Spleen (tissue), 11 donors: ENCODE data around the gene PDE6C. TPM values are rescaled to one million over a fixed set of nuclear protein-coding genes. Genes with fewer than 3 reads are reported as not detected.

ENCODE experiments used
- DNase-seq: peaks from one replicate; pipeline ENCODE4 v3.0.0-alpha.2; 2020
- H3K27ac ChIP-seq, 8 donors: fragments of 200-600 bp; sonication (generic) in 7 of 8; 1 replicate in 4 of 8; 2 replicates in 4 of 8; pipeline versions ENCODE4 v1.5.0 to v1.8.0; 2016 to 2021; ENCODE audit warnings: inconsistent platforms in 4 of 8, mild to moderate bottlenecking in 4 of 8, moderate library complexity in 1 of 8
- H3K27me3 ChIP-seq, 7 donors: fragments of 200-600 bp; sonication (generic) in 6 of 7; replicated peaks in 1 of 7; 1 replicate in 4 of 7; 2 replicates in 3 of 7; pipeline versions ENCODE4 v1.5.0 to v1.8.0; 2016 to 2021; ENCODE audit warnings: inconsistent platforms in 3 of 7, mild to moderate bottlenecking in 1 of 7
- H3K36me3 ChIP-seq, 6 donors: fragments of 200-600 bp; sonication (generic) in 5 of 6; 1 replicate in 4 of 6; 2 replicates in 2 of 6; pipeline versions ENCODE4 v1.5.0 to v1.8.0; 2016 to 2021; ENCODE audit warnings: inconsistent platforms in 2 of 6
- H3K4me1 ChIP-seq, 6 donors: fragments of 200-600 bp; sonication (generic) in 5 of 6; 1 replicate in 3 of 6; 2 replicates in 3 of 6; pipeline versions ENCODE4 v1.5.0 to v1.8.0; 2016 to 2021; ENCODE audit warnings: inconsistent platforms in 3 of 6
- H3K4me3 ChIP-seq, 8 donors: fragments of 200-600 bp; sonication (generic) in 7 of 8; 1 replicate in 4 of 8; 2 replicates in 4 of 8; pipeline versions ENCODE4 v1.5.0 to v1.8.0; 2016 to 2021; ENCODE audit warnings: inconsistent platforms in 4 of 8, mild to moderate bottlenecking in 4 of 8, moderate library complexity in 2 of 8
- H3K9me3 ChIP-seq, 8 donors: fragments of 200-600 bp; sonication (generic) in 7 of 8; 1 replicate in 4 of 8; 2 replicates in 4 of 8; pipeline versions ENCODE4 v1.5.0 to v1.8.0; 2016 to 2021; ENCODE audit warnings: inconsistent platforms in 4 of 8
- POLR2A ChIP-seq, 3 donors: fragments of 450-650 bp; IDR thresholded peaks; one replicate each; pipeline ENCODE4 v1.5.1; 2017; ENCODE audit warnings: antibody characterized with exemption in 3 of 3, mild to moderate bottlenecking in 1 of 3
- POLR2AphosphoS5 ChIP-seq, 3 donors: sonication (generic); formaldehyde crosslinking; IDR thresholded peaks; one replicate each; pipeline ENCODE4 v1.5.1; 2017; ENCODE audit warnings: antibody characterized with exemption in 3 of 3
- WGBS, 5 donors: extraction: QIAGEN DNeasy Blood & Tissue Kit in 3 of 5; methylation state at CpG; one replicate each; pipeline versions ENCODE4 v1.1.5 to v1.1.7; 2013 to 2018; 5-methylcytosine and 5-hydroxymethylcytosine counted together
- intact Hi-C: fragments of 100-400 bp; cut with DNase I; formaldehyde crosslinking; loops from one replicate; pipeline ENCODE4 v1.15.0; 2023; ENCODE audit warnings: low total_unique reads
- polyA plus RNA-seq, 3 donors: library from polyadenylated mRNA; stranded (reverse); fragments of 200-250 nt; gene quantifications; one replicate each; pipeline ENCODE4 v1.2.1, GENCODE V29; 2013
- total RNA-seq, 7 donors: library from RNA; depleted of rRNA in 3 of 7; stranded (reverse); fragments of >200 nt in 3 of 7; fragmentation: NEBNext Ultra II Directional in 4 of 7; extraction: Animal tissue kit (Norgen Biotek cat#: 25700) in 4 of 7; gene quantifications; one replicate each; pipeline versions ENCODE4 v1.1.0 to v1.2.1, GENCODE V29; 2016 to 2021
- TF ChIP-seq, protein P1 (sequence below), 11 experiments: fragments of 200-600 bp in 7 of 11; fragments of 450-650 bp in 4 of 11; sonication (generic) in 4 of 11; IDR thresholded peaks in 8 of 11; conservative IDR thresholded peaks in 3 of 11; 1 replicate in 7 of 11; 2 replicates in 4 of 11; pipeline versions ENCODE4 v1.4.0 to v1.8.0; 2016 to 2021; ENCODE audit warnings: antibody characterized with exemption in 11 of 11, inconsistent platforms in 4 of 11, mild to moderate bottlenecking in 1 of 11
- donor health status: healthy with polysubstance abuse.
- donor health status: DM: no; HTN: no; CAD: no; lungs with moderate emphysema.
- donor health status: DM: no; HTN: no; CAD: no.
- donor health status: Bipolar disorder and iron deficiency.
- donor health status: healthy.
- donor health status: DM: no; HTN: no; CAD: no.
- donor health status: DM: yes; HTN: yes; CAD: no.

PDE6C gene
- total and polyA plus RNA-seq, 10 donors = not detected

DNA sequence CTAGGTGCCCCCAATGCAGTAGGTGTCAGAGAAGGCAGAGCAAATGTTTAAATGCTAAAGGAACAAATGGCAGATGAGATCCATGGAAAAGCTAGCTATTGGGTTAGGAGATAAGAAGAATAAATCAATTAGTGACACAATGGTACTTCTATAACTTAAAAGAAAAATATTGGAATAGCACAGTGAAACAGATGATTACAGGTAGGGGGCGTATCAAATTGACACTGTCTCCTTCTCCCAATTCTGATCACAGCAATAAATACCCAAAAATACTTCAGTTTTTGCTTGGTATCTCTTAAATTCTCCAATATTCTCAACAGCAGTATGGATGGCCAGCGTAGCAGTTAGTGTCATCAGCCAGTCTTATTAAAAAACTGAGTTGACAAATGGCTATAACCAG is 84.9 kb downstream of the PDE6C start:
- TF ChIP-seq, protein P1, sequence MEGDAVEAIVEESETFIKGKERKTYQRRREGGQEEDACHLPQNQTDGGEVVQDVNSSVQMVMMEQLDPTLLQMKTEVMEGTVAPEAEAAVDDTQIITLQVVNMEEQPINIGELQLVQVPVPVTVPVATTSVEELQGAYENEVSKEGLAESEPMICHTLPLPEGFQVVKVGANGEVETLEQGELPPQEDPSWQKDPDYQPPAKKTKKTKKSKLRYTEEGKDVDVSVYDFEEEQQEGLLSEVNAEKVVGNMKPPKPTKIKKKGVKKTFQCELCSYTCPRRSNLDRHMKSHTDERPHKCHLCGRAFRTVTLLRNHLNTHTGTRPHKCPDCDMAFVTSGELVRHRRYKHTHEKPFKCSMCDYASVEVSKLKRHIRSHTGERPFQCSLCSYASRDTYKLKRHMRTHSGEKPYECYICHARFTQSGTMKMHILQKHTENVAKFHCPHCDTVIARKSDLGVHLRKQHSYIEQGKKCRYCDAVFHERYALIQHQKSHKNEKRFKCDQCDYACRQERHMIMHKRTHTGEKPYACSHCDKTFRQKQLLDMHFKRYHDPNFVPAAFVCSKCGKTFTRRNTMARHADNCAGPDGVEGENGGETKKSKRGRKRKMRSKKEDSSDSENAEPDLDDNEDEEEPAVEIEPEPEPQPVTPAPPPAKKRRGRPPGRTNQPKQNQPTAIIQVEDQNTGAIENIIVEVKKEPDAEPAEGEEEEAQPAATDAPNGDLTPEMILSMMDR (IDR thresholded peaks at IDR 0.05 in 8 of 11, conservative IDR thresholded peaks at IDR 0.05 in 3 of 11) = no peak
- no peak for TF ChIP-seq POLR2AphosphoS5 (IDR thresholded peaks at IDR 0.05)
- TF ChIP-seq POLR2A (IDR thresholded peaks at IDR 0.05) = no peak
- Histone ChIP-seq H3K27me3 (no peaks in the 10 kb centered on the region), H3K9me3 (no peaks in the 10 kb centered on the region), H3K36me3 (peaks cover 0 to 75% (median 59%) of the 10 kb centered on the region in 6 donors), H3K4me3 (no peak overlapping the region), H3K4me1 (peaks cover 6 to 48% (median 22%) of the 10 kb centered on the region in 6 donors), H3K27ac (no peak overlapping the region)
- intact Hi-C loops = no loop called here
- no peak for DNase-seq
- 88 to 95% (median 94%) methylated on average over 2 of the region's 2 CpGs for WGBS, 5 donors

GRCh38 chr10:93701866-93702209 is 89.5 kb downstream of the PDE6C start:
- H3K36me3 ChIP-seq = peaks cover 0 to 31% (median 22%) of the 10 kb centered on the region in 6 donors
- H3K9me3 ChIP-seq = no peaks in the 10 kb centered on the region
- H3K27me3 ChIP-seq = no peaks in the 10 kb centered on the region
- intact Hi-C loops = loop anchor here (5.0 kb wide), 1 partner anchor 115 kb away; no protein-coding TSS in a partner anchor
- H3K4me3 ChIP-seq = peak overlapping the region; percentile 49 to 74 (median 64)
- 0 to 1% (median 1%) methylated on average over 9 of the region's 9 CpGs for WGBS, 5 donors
- no peak for TF ChIP-seq POLR2A (IDR thresholded peaks at IDR 0.05)
- peaks cover 14 to 60% (median 35%) of the 10 kb centered on the region in 6 donors for H3K4me1 ChIP-seq
- H3K27ac ChIP-seq = peak overlapping the region; percentile 70 to 89 (median 85)
- DNase-seq = no peak

DNA sequence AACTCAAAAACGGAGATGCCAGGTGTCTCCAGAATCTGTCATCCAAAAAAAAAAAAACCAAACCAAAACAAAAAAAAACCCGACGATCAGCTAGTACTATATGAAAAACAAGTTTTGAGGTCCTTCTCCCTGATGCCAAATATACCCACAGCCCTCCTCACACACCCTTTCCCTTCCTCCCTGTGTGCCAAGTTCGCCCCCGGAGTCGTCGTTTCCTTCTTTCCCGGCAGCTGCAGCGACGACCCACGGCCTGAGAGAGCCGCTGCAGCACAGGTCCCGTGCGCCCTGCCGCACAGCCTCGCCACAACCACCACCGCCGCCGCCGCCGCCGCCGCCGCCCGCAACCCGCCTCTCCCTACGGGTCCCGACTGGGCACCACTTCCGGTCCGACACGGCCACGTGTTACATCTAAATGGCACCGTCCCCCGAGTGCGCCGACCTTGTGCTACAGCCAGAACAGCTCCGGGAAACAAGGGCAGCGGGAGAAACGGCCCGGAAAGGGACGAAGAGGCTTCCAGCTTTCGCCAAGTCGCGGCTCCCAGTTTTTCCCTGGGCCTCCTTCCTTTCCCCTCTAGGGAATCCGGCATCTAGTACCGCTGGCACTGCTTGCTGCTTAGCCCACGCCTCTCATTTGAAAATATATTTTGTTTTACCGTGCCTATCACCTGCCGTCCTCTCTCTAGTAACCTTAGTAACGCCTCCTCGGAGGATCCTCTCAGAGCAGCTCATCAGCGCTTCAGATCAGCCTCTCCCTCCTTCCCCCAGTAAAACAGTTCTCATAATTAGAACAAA is 90.1 kb downstream of the PDE6C start, which contains the start of gene FRA10AC1:
Gene FRA10AC1, minus strand, starts transcription at position 383 of the 792 bp plus-strand sequence. CDS start 2,486 bp downstream, outside the sequence.
- H3K4me3 ChIP-seq = peak within 1 kb of the TSS; percentile 49 to 74 (median 64)
- peak; percentile 92 to 96 (median 95) for TF ChIP-seq POLR2AphosphoS5 (IDR thresholded peaks at IDR 0.05)
- TF ChIP-seq, protein P1 (IDR thresholded peaks at IDR 0.05 in 8 of 11, conservative IDR thresholded peaks at IDR 0.05 in 3 of 11) = peak; percentile 20 to 75 (median 49)
- peak; percentile 37 to 89 (median 43) for TF ChIP-seq POLR2A (IDR thresholded peaks at IDR 0.05)
- peak; percentile 96 for DNase-seq
- 0 to 1% (median 0%) methylated on average over 39 to 52 of the region's 52 CpGs for WGBS, 5 donors
- H3K27ac ChIP-seq = peak within 1 kb of the TSS; percentile 70 to 89 (median 85)
- H3K9me3 ChIP-seq = no peaks in the 10 kb centered on the region
- peaks cover 14 to 55% (median 35%) of the 10 kb centered on the region in 6 donors for H3K4me1 ChIP-seq
- intact Hi-C loops = loop anchor here (5.0 kb wide), 1 partner anchor 115 kb away; no protein-coding TSS in a partner anchor
- peaks cover 0 to 25% (median 17%) of the 10 kb centered on the region in 6 donors for H3K36me3 ChIP-seq
- H3K27me3 ChIP-seq = no peaks in the 10 kb centered on the region

GRCh38 chr10:93703066-93703465 is 90.7 kb downstream of the PDE6C start:
- intact Hi-C loops = loop anchor here (5.0 kb wide), 1 partner anchor 114 kb away; no protein-coding TSS in a partner anchor
- H3K4me1 ChIP-seq = peaks cover 14 to 51% (median 35%) of the 10 kb centered on the region in 6 donors
- H3K27ac ChIP-seq = peak overlapping the region; percentile 70 to 89 (median 85)

More at GRCh38 chr10:93703066-93703465, 90.7 kb downstream of the PDE6C start:
- DNase-seq = no peak
- Histone ChIP-seq H3K4me3 (peak overlapping the region; percentile 49 to 74 (median 64)), H3K9me3 (no peaks in the 10 kb centered on the region), H3K36me3 (peaks cover 0 to 19% (median 13%) of the 10 kb centered on the region in 6 donors), H3K27me3 (no peaks in the 10 kb centered on the region)
- WGBS, 5 donors = 1 to 4% (median 2%) methylated on average over 12 of the region's 12 CpGs
- TF ChIP-seq, protein P1 (IDR thresholded peaks at IDR 0.05 in 8 of 11, conservative IDR thresholded peaks at IDR 0.05 in 3 of 11) = no peak
- TF ChIP-seq POLR2AphosphoS5 (IDR thresholded peaks at IDR 0.05) (no peak), POLR2A (IDR thresholded peaks at IDR 0.05) (no peak)
